HuH-7.5 (cell line): Measurements from ENCODE around the gene MYO5B.
"Not testable (repeated sequence)": the region's sequence is repeated elsewhere in the genome, so short reads cannot be mapped to it uniquely, and the experiment has no call there.

Source experiments
- DNase-seq: peaks from one replicate; pipeline ENCODE4 v3.0.0; 2011; ENCODE audit warnings: low spot score

The MYO5B gene

GRCh38 chr18:49789560-49790134, 405.3 kb downstream of the MYO5B start:
- not testable (repeated sequence) for DNase-seq

- DNase-seq = no peak
These were observed 406.5 kb downstream of the MYO5B start for GRCh38 chr18:49788327-49788898.

GRCh38 chr18:49786019-49786720, 408.8 kb downstream of the MYO5B start:
- DNase-seq = no peak

- no peak for DNase-seq
These were observed 410.3 kb downstream of the MYO5B start for GRCh38 chr18:49784427-49785185.

- not testable (repeated sequence) for DNase-seq
These were observed 411.3 kb downstream of the MYO5B start for GRCh38 chr18:49783631-49784030.

- DNase-seq = no peak
These were observed 416.0 kb downstream of the MYO5B start for GRCh38 chr18:49778826-49779465.
